GM12865 (cell line): ENCODE results near the gene MEGF10.

Experiments used
- DNase-seq: peaks from one replicate; pipeline ENCODE4 v3.0.0; 2010; ENCODE audit warnings: low read depth
- H3K4me3 ChIP-seq: 2 replicates; pipeline ENCODE4 v1.5.1; 2011; ENCODE audit warnings: mild to moderate bottlenecking, low read depth, low read length, control low read depth
- TF ChIP-seq, protein P1 (sequence below): IDR thresholded peaks from 2 replicates; pipeline ENCODE4 v1.5.1; 2011; ENCODE audit warnings: low read length, control low read depth, low read depth, inconsistent platforms; ENCODE audit not compliant: insufficient read depth; ENCODE audit errors: missing control alignments

The MEGF10 gene

DNA sequence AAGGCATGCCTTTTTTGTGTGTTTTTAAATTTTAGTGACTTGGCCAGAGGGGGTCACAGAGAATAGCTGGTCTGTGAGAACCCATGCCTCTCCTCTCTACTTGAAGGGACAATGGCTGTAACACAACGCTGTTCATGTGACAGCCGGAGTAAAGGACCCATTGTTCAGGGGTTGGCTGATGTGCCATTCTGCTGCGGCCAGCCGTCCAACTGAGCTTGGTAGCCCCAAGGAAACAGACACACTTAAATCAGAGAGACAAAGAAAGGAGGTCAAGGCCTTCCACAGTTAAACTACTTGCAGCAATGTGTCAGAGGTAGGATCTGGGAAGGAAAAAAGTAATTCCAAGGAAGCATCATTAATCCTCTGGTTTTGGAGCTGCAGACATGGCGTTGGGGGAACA is 8.1 kb downstream of the MEGF10 start:
- no peak overlapping the region for H3K4me3 ChIP-seq
- TF ChIP-seq, protein P1, sequence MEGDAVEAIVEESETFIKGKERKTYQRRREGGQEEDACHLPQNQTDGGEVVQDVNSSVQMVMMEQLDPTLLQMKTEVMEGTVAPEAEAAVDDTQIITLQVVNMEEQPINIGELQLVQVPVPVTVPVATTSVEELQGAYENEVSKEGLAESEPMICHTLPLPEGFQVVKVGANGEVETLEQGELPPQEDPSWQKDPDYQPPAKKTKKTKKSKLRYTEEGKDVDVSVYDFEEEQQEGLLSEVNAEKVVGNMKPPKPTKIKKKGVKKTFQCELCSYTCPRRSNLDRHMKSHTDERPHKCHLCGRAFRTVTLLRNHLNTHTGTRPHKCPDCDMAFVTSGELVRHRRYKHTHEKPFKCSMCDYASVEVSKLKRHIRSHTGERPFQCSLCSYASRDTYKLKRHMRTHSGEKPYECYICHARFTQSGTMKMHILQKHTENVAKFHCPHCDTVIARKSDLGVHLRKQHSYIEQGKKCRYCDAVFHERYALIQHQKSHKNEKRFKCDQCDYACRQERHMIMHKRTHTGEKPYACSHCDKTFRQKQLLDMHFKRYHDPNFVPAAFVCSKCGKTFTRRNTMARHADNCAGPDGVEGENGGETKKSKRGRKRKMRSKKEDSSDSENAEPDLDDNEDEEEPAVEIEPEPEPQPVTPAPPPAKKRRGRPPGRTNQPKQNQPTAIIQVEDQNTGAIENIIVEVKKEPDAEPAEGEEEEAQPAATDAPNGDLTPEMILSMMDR: no peak
- DNase-seq: no peak

DNA sequence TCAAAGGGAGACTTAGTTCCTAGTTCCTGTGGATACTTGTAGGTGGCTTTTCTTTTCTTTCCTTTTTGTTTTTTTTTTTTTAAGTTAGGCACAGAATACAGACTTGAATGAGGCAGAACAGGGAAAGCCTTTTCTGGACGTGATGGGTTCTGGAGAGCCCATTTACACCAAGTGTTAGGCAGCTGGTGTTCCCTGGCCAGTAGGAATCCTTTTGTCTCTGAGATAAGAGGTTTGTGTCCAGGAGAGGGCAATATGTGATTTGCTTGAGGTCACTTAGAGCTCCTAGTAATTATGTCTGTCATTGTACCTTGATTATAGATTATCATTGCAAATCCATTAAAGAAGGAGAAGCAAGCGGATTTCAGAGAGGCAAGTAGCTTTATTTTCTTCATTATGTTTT is 9.1 kb downstream of the MEGF10 start:
- DNase-seq: no peak
- H3K4me3 ChIP-seq: no peak overlapping the region
- TF ChIP-seq, protein P1: no peak

DNA sequence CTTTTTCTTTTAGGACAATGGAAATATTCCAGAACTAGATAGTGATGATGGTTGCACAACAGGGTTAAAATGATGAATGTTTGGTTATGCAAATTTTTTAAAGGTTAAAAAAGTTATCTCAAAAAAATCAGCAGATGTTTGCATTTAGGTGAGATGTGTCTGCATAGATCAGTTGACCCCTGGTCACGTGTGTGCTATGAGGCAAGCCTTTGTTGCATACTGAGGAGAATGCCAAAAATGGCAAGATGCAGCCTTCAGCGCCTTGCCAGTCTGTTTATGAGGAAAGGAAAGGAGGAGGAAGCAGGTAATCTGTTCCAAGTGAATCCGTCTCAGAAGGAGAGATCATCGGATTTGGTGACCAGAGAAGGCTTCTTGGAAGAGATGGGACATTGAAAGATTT is 11.9 kb downstream of the MEGF10 start:
- TF ChIP-seq, protein P1: no peak
- no peak for DNase-seq
- H3K4me3 ChIP-seq: no peak overlapping the region

DNA sequence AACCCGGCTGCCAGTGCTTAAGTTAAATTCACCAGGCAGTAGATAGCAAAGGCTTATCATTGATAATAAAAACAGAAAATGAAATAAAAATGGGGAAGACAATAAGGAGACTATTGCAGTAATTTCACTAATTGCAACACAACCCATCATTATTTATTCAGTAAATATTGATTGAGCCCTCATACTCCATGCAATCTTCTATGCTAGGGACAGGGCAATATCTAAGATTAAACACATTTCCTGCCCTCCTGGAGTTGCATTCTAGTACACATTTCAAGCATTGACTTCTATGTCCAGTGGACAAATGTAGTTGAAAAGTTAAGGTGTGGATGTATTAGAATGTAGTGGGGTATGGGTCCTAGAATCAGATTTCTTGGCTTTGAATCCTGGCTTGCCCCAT is 12.8 kb downstream of the MEGF10 start:
- DNase-seq: no peak
- H3K4me3 ChIP-seq: no peak overlapping the region
- TF ChIP-seq, protein P1: no peak

DNA sequence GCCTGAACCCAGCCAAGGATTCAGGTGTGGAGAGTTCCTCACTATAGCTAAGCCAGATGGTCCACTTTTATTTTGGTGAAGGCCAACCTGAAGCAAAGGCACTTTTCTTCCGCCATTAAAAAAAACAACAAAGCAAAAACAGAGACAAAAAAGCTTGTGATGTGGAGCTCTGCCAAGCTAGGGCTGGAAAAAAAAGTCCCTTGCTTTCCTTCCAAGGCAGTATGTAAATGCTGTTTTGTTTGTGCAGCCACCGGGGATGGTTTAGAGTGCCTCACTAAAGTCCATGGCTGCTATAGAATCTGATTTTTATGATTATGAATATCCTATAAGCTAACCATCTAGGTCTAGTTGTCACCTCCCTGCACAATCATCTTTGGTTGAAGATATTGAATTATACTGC is 14.9 kb downstream of the MEGF10 start:
- DNase-seq: no peak
- TF ChIP-seq, protein P1: no peak
- H3K4me3 ChIP-seq: no peak overlapping the region

DNA sequence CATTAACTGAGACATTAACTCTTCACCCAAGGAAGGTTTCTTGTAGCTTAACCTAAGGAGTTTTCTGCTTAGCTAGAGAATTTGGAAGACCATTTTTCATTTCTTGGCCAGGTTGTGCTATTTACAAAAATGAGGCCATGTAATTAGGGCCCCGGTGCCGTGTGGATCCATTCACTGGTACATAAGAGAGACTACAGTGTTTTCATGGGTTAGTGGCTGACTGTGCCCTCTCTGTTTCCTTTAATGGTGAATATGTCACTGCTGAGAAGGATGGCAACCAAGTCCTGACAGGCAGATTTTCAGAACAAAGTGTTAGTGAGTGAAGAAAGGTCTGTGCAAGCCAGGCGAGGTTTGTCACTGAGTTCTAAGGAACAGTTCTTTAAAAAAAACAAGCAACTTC is 15.4 kb downstream of the MEGF10 start:
- no peak for DNase-seq
- no peak overlapping the region for H3K4me3 ChIP-seq
- TF ChIP-seq, protein P1: no peak

DNA sequence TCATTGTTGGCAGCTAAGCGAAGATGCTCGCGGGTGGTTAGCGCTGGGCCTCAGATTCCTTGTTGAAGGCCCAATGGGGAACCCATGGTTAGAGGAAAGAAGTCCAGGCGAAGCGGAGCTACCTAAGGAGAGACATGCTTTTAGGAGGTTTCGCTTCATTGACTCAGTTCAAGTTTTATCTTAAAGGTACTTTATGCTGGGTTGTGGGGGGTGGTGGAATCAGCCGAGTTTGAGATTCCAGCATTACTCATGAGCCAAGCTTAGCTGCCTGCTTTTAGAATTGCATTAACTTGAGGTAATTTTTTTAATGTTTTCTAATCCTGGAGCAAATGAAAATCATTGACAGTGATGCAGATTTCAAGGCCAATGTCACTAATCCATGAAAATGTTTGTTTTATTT is 16.1 kb downstream of the MEGF10 start:
- H3K4me3 ChIP-seq: no peak overlapping the region
- no peak for DNase-seq
- TF ChIP-seq, protein P1: no peak
